Activated CD4-positive, CD25-positive, alpha-beta regulatory T cell treated with anti-CD3 and anti-CD28 coated beads, Interleukin-2, amount 50 U/mL, for 24 hours (primary cell): ENCODE data around the gene DLL1.

Experiments used
- ATAC-seq, 2 donors: fragments of 150-1000 bp; cut with Tn5 transposase; one replicate each; pipeline ENCODE4 v1.10.0; 2021; ENCODE audit warnings: mild to moderate bottlenecking in 1 of 2, moderate library complexity in 1 of 2

Gene DLL1

GRCh38 chr6:170295510-170296422 lies 4.9 kb upstream of the DLL1 start:
- ATAC-seq: peak; percentile 50 to 52

GRCh38 chr6:170294813-170295509 lies 4.1 kb upstream of the DLL1 start:
- ATAC-seq: no peak

- no peak for ATAC-seq
These were observed 3.4 kb upstream of the DLL1 start for GRCh38 chr6:170294298-170294730.

DNA sequence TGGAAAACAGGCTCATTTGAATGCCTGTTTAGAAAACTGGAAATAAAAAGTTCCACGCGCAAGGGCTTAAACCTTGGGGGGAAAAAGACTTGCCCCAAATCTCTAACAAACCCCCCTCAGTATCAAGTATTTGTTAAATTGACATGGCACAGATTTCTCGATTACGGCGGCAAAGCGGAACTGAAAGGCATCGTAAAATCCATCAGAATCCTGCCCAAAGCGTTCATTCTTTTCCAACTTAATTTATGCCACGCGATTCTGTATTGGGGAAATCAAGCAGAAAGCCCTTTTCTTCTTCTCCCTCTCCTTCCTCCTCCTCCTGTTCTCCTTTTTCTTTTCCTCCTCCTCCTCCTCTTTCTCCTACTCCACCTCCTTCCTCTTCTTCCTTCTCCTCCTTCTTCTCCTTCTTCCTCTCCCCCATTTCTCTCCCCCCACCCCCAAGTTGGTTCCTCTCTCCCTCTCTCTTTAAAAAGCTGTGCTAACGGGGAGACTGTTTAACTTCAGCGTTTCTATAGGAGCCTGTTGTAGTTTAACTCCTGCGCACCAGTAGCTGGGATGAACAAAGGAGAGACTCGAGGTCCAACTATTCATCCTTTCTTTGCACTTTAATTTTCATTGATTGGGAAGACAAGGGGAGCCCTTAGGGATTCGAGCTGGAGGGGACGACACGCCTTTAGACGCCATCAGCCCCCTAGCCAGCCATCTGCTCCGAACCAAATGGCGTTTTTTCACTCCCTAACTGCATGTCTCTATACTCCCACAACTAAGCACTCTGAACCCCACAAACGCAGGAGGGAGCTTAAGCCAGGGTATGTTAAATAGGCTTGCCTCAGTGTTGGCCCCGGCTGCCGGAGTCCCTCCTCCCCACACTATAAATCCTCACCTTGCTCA lies 2.7 kb upstream of the DLL1 start:
- no peak for ATAC-seq

DNA sequence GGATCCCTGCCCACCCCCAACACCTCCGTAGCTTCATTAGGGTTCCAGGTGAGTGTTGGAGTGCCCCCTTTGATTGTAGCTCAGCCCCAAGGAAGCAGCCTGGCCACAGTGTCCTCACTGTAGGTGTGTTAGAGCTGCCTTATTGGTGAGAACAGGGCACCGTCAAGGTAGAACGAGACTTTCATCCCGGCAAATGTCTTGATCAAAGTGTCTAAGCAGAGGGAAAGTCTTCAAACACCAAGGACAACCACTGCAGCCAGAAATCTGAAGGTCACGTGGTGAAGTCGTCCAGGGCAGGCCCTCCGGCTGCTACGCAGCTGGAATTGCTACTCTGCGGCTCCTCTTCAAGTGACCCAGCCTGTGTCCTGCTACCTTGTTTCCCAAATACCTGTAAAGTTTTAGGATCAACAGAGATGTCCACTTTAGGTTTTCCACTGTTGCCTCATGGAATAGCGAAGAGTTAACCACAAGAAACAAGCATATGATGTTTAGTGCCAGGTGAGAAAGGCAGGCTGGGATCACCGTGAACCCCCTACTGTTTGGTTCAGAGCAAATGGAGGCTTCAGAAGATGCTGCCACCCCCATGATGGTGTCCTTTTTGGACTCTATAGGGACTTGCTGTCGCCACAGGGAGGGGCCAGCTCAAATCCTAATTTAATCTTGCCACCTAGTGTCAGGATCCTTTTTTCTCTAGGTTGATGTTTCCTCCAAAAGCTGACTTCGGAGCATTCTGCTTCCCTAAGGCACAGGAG lies 1.7 kb upstream of the DLL1 start:
- no peak for ATAC-seq

DNA sequence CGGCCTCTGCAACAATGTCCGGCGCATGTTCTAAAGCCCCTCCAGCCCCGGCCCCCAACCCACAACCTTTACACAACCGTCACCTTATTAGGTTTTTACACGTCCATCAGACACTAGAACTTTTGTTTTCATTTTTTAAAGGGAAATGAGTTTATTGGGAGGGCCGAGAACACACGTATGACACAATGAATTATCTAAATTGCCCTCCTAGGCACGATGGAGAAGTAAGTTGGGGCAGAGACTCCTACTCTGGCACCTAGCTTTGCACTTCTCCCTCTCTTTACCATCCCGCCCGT lies 1.2 kb upstream of the DLL1 start:
- ATAC-seq: no peak

DNA sequence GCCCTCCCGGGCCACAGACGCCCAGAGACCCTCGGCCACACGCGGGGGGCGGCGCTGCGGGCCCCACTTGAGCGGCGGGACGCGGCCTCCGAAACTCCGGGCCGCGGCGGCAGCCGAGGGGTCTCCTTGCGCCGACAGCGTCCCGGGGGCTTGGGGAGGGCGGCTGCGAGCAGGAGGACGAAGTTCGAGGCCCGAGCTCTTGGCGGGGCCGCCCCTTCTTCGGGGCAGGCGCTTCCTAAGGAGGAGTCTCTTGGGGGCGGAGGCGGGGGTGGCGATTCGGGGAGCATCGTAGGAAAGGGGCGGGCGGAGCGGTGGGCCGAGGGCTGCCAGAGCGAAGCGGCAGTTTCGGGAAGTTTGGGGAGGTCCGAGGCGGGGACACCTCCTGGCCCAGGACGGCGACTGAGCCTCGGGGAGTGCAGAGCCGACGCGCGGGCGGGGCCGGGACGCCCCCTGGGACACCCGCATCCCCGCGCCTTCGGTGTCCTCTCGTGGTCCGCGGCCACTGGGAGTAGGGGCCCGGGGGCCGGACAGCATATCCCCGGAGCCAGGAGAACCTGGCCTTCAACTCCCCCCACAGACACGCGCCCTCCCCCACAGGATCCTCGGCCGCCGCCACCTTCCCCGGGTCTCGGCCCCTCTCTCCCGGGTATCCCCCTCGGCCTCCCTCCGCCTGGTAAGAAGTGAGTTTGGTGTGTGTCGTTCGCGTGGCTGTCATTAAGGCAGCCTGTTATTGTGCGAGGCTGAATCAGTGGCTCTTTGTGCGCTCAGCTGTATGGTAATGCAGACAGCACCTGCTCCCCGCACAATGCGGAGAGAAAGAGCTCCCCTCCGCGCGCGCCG lies 613 bp upstream of the DLL1 start:
- peak; percentile 43 to 57 for ATAC-seq

- ATAC-seq: no peak
These were observed 955 bp downstream of the DLL1 start for GRCh38 chr6:170289951-170290295.

DNA sequence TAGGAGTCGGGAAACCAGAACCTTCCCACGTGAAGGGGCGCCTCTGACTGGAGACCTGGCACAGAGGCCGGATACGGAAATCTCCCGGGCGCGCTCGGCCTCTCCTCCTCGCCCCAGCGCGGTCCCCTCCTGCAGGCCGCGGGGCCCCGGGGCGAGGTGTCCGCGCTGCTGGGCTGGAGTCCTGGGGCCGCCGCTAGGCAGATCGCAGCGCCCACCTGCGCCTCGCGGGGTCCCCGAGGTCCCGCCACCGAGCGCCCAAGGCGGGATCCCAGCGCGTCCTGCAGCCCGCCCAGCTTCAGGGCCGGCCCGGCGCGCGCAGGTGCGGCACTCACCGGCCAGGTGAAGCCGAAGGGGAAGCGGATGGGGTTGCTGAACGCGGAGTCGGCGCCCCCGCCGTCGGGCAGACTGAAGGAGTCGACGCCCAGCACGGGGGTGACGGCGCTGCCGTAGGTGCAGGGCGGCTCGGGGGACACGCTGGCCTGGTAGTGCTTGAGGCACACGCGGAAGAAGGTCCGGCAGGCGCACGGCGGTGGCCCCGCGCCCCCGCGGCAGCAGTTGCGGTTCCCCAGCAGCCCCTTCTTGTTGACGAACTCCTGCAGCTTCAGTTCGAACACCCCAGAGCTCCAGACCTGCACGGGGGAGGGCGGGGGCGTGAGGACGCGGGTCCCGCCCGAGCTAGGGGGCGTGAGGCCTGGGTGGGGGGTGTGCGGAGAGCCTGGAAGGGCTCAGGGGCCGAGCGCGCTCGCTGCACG lies 1.5 kb downstream of the DLL1 start:
- peak in 1 of 2 donors; percentile 8 for ATAC-seq

DNA sequence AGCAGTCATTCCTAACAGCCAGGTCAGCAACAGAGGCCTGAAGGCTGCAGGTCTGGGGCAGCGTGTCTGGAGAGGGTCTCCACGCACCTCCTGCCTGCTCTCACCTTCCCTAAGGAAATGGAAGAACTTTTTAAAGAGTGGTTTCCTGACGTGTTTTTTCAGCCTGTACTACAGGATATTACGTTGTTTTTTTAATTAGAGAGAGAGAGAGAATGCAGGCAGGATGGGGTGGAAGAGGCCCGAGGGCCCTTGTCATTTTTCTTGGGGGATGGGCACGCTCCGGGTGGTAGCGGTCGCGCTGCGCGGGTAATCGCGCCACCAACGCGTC lies 2.1 kb downstream of the DLL1 start:
- no peak for ATAC-seq

GRCh38 chr6:170288091-170288631 lies 2.7 kb downstream of the DLL1 start:
- ATAC-seq: no peak

DNA sequence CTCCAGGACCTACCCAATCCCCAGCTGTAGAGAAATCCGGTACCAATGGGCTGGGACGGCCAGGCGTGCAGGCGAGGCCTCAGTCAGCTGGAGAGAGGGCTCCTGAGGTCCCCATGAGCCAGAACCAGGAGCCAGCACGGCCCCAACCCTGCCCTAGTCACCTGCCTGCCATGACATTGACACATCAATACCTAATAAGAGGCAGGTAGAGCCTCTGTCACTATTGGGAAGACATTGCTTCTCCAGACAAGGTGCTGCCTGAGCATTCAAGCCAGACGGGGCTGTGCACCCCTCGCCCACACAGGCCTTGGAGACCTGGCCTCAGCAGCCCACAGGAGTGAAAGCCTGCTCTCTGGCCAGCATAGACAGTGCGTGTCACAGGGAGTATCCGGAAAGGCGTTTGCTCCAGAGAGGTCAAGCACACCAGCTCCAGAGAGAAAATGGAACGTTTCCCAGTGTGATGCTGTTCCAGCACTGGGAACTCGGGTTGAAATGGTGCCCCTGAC lies 3.5 kb downstream of the DLL1 start:
- no peak for ATAC-seq

- no peak for ATAC-seq
These were observed 4.0 kb downstream of the DLL1 start for GRCh38 chr6:170286934-170287265.

- ATAC-seq: no peak
These were observed 4.5 kb downstream of the DLL1 start for GRCh38 chr6:170286246-170286933.

- ATAC-seq: no peak
These were observed 5.4 kb downstream of the DLL1 start for GRCh38 chr6:170285482-170285881.

- no peak for ATAC-seq
These were observed 5.9 kb downstream of the DLL1 start for GRCh38 chr6:170284866-170285469.

DNA sequence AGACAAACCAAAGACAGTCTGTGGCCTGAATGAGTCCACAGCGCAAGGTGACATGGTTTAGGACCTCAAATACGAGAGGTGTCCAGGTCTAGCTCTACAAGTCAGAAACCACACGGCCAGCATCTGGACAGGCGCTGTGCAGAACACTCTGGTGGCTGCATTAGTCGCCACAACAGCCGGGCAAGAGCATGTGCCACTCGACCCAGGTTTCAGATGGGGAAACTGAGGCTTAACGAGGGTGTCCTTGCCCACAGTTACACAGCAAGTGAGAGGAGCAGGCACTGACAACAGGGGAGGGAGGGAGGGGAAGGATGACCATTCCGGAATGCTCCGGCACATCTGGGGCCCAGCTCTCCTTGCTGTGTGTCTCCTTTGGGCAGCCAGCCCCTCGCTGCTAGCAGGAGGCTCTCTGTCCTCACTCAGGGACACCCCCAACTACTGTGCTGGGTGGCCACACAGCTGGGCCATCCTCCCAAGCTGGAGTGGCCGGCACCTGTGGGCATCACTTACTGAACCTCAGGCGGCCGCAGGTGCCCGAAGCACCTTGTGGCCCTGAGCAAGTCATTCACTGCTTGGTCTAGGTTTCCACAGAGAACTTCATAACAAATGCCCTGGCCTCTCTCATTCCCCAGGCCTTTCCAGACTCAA lies 6.6 kb downstream of the DLL1 start:
- no peak for ATAC-seq

- ATAC-seq: no peak
These were observed 7.4 kb downstream of the DLL1 start for GRCh38 chr6:170283212-170284081.
